ENCODE results near the gene TNFRSF11A.

The TNFRSF11A gene

GRCh38 chr18:62381373-62381772 is 56.3 kb downstream of the TNFRSF11A start:
- DNase-seq (ENCODE audit: low read depth, low spot score) = no peak

- DNase-seq (ENCODE audit: low read depth, low spot score) = no peak
Measured at GRCh38 chr18:62384068-62384467, 59.0 kb downstream of the TNFRSF11A start.

GRCh38 chr18:62384610-62385097 is 59.5 kb downstream of the TNFRSF11A start:
- no peak for DNase-seq (ENCODE audit: low read depth, low spot score)

GRCh38 chr18:62386091-62386490 is 61.0 kb downstream of the TNFRSF11A start:
- DNase-seq (ENCODE audit: low read depth, low spot score) = no peak

- no peak for DNase-seq (ENCODE audit: low read depth, low spot score)
Measured at GRCh38 chr18:62386601-62387000, 61.5 kb downstream of the TNFRSF11A start.

GRCh38 chr18:62387257-62387656 is 62.1 kb downstream of the TNFRSF11A start:
- no peak for DNase-seq (ENCODE audit: low read depth, low spot score)

- no peak for DNase-seq (ENCODE audit: low read depth, low spot score)
Measured at GRCh38 chr18:62388855-62389760, 64.0 kb downstream of the TNFRSF11A start.

GRCh38 chr18:62389761-62390481 is 64.8 kb downstream of the TNFRSF11A start:
- no peak for DNase-seq (ENCODE audit: low read depth, low spot score)

GRCh38 chr18:62394006-62394763 is 69.1 kb downstream of the TNFRSF11A start:
- no peak for DNase-seq (ENCODE audit: low read depth, low spot score)

GRCh38 chr18:62396381-62396780 is 71.3 kb downstream of the TNFRSF11A start:
- DNase-seq (ENCODE audit: low read depth, low spot score) = no peak

GRCh38 chr18:62396967-62397366 is 71.9 kb downstream of the TNFRSF11A start:
- no peak for DNase-seq (ENCODE audit: low read depth, low spot score)

- no peak for DNase-seq (ENCODE audit: low read depth, low spot score)
Measured at GRCh38 chr18:62398291-62398690, 73.2 kb downstream of the TNFRSF11A start.

- no peak for DNase-seq (ENCODE audit: low read depth, low spot score)
Measured at GRCh38 chr18:62399276-62399675, 74.2 kb downstream of the TNFRSF11A start.

GRCh38 chr18:62399781-62400308 is 74.7 kb downstream of the TNFRSF11A start:
- no peak for DNase-seq (ENCODE audit: low read depth, low spot score)

GRCh38 chr18:62400916-62401315 is 75.8 kb downstream of the TNFRSF11A start:
- DNase-seq (ENCODE audit: low read depth, low spot score) = no peak

- DNase-seq (ENCODE audit: low read depth, low spot score) = no peak
Measured at GRCh38 chr18:62402342-62402948, 77.3 kb downstream of the TNFRSF11A start.

- no peak for DNase-seq (ENCODE audit: low read depth, low spot score)
Measured at GRCh38 chr18:62403120-62403519, 78.0 kb downstream of the TNFRSF11A start.

GRCh38 chr18:62404881-62405280 is 79.8 kb downstream of the TNFRSF11A start:
- DNase-seq (ENCODE audit: low read depth, low spot score) = no peak

GRCh38 chr18:62407660-62408059 is 82.5 kb downstream of the TNFRSF11A start:
- DNase-seq (ENCODE audit: low read depth, low spot score) = no peak

GRCh38 chr18:62409821-62410220 is 84.7 kb downstream of the TNFRSF11A start:
- DNase-seq (ENCODE audit: low read depth, low spot score) = no peak

Measured in activated CD4-positive, CD25-positive, alpha-beta regulatory T cell treated with anti-CD3 and anti-CD28 coated beads, Interleukin-2, amount 50 U/mL, for 16 hours (primary cell).